K562 (cell line): Measurements from ENCODE around the gene AGL. TPM values are rescaled to one million over a fixed set of nuclear protein-coding genes. Genes with fewer than 3 reads are reported as not detected.

Source experiments
- ATAC-seq: fragments of 200-7000 bp; cut with Tn5 transposase; 3 replicates; pipeline ENCODE4 v1.9.1; 2020; ENCODE audit warnings: moderate library complexity
- BruUV-seq: library from RNA; stranded (reverse); fragments of 400-500 nt; replicated peaks from 2 replicates; lab custom pipeline; 2021; lab: Mats Ljungman, UMichigan
- CTCF ChIA-PET: fragments of 300-600 bp; formaldehyde crosslinking; extraction: SDS; loops from one replicate; lab custom pipeline; 2021; ENCODE audit warnings: low intra/inter-chr PET ratio; lab: Yijun Ruan, JAX
- POLR2A ChIA-PET: fragments of 300-600, 350-650 bp; sonication (Branson Sonifier 250); formaldehyde crosslinking; extraction: SDS; loops from one replicate; lab custom pipeline; 2021; ENCODE audit warnings: antibody characterized with exemption, inconsistent platforms; lab: Yijun Ruan, JAX
- DNase-seq, 4 experiments: peaks; one replicate each; pipeline versions ENCODE4 v3.0.0 to v3.0.0-alpha.2; 2011 to 2018; ENCODE audit warnings: low spot score in 3 of 4, mixed read lengths in 3 of 4; ENCODE audit errors: extremely low read depth in 1 of 4
- FAIRE-seq: peaks from 2 replicates; lab custom pipeline; 2011; peaks lifted over from hg19 to GRCh38; lab: Jason Lieb, UNC
- H2AFZ ChIP-seq: 2 replicates; pipeline ENCODE4 v1.6.0; 2011; ENCODE audit warnings: low read depth, low read length, control low read depth, inconsistent platforms
- H3K27ac ChIP-seq: fragments of 200-600 bp; 3 replicates; pipeline ENCODE4 v1.8.0; 2011; ENCODE audit warnings: low read depth, mild to moderate bottlenecking, control low read depth, inconsistent platforms, low read length, moderate library complexity, mixed read lengths; ENCODE audit errors: extremely low read depth
- H3K27me3 ChIP-seq, 2 experiments: fragments of 300-600 bp in 1 of 2; 2 replicates in 1 of 2; 3 replicates in 1 of 2; pipeline versions ENCODE4 v1.6.0 to v1.8.0; 2011; ENCODE audit warnings: inconsistent platforms in 2 of 2, low read length in 2 of 2, mild to moderate bottlenecking in 1 of 2, mixed read lengths in 1 of 2, moderate library complexity in 1 of 2; ENCODE audit not compliant: control insufficient read depth in 2 of 2, insufficient read depth in 2 of 2
- H3K36me3 ChIP-seq: fragments of 300-600 bp; 3 replicates; pipeline ENCODE4 v1.8.0; 2011; ENCODE audit warnings: mild to moderate bottlenecking, low read length, inconsistent platforms; ENCODE audit not compliant: control insufficient read depth, insufficient read depth
- H3K4me1 ChIP-seq, 2 experiments: fragments of 200-600 bp in 1 of 2; replicated peaks in 1 of 2; 2 replicates in 1 of 2; 3 replicates in 1 of 2; pipeline versions ENCODE4 v1.5.1 to v1.8.0; 2011; ENCODE audit warnings: inconsistent platforms in 2 of 2, low read length in 2 of 2, mild to moderate bottlenecking in 1 of 2, mixed read lengths in 1 of 2, moderate library complexity in 1 of 2; ENCODE audit not compliant: control insufficient read depth in 2 of 2, insufficient read depth in 2 of 2
- H3K4me2 ChIP-seq: 2 replicates; pipeline ENCODE4 v1.6.1; 2011; ENCODE audit warnings: low read length, control low read depth, inconsistent platforms, mixed read lengths; ENCODE audit not compliant: insufficient read depth
- H3K4me3 ChIP-seq: fragments of 200-600 bp; sonication (generic), shearing (Covaris generic); 2 replicates; pipeline ENCODE4 v1.5.1; 2016; ENCODE audit warnings: control low read depth, inconsistent platforms
- H3K79me2 ChIP-seq: fragments of 200-600 bp; 3 replicates; pipeline ENCODE4 v1.8.0; 2011; ENCODE audit warnings: low read length, inconsistent platforms; ENCODE audit not compliant: control insufficient read depth, insufficient read depth
- H3K9ac ChIP-seq, 2 experiments: 2 replicates each; pipeline versions ENCODE4 v1.6.0 to v1.6.1; 2011; ENCODE audit warnings: low read depth in 2 of 2, low read length in 2 of 2, control low read depth in 1 of 2, inconsistent platforms in 1 of 2, mild to moderate bottlenecking in 1 of 2, mixed read lengths in 1 of 2; ENCODE audit not compliant: insufficient read depth in 1 of 2
- H3K9me1 ChIP-seq: one replicate; pipeline ENCODE4 v1.6.0; 2011; ENCODE audit warnings: inconsistent platforms, mild to moderate bottlenecking, low read length, moderate library complexity; ENCODE audit not compliant: control insufficient read depth, insufficient read depth
- H3K9me3 ChIP-seq: replicated peaks from 2 replicates; pipeline ENCODE4 v1.5.1; 2011; ENCODE audit warnings: low read depth, low read length, inconsistent platforms; ENCODE audit not compliant: control insufficient read depth, insufficient read depth
- H4K20me1 ChIP-seq: replicated peaks from 2 replicates; pipeline ENCODE4 v1.6.1; 2011; ENCODE audit warnings: low read length, inconsistent platforms, mixed read lengths; ENCODE audit not compliant: control insufficient read depth, insufficient read depth
- MTA1 ChIP-seq: fragments of 450-650 bp; IDR thresholded peaks from 2 replicates; pipeline ENCODE4 v1.6.1; 2017; ENCODE audit warnings: borderline replicate concordance
- NELFE ChIP-seq: IDR thresholded peaks from 2 replicates; pipeline ENCODE4 v1.6.1; 2011; ENCODE audit warnings: mild to moderate bottlenecking; ENCODE audit not compliant: insufficient read depth, insufficient read length
- RFX1 ChIP-seq: fragments of 450-650 bp; IDR thresholded peaks from 2 replicates; pipeline ENCODE4 v1.6.1; 2016; ENCODE audit warnings: mild to moderate bottlenecking, moderate library complexity
- SUPT5H ChIP-seq: fragments of 450-650 bp; IDR thresholded peaks from 2 replicates; pipeline ENCODE4 v1.6.1; 2016
- XRCC3 ChIP-seq: fragments of 450-650 bp; IDR thresholded peaks from 2 replicates; pipeline ENCODE4 v1.6.1; 2017; ENCODE audit warnings: mild to moderate bottlenecking, moderate library complexity
- ZNF76 ChIP-seq: fragments of 250-450 bp; sonication (Bioruptor Pico); IDR thresholded peaks from 2 replicates; pipeline ENCODE4 v1.4.0; 2020; ENCODE audit warnings: mild to moderate bottlenecking, moderate library complexity, borderline replicate concordance
- in situ Hi-C: fragments of 300-500 bp; cut with MboI; formaldehyde crosslinking; loops from 4 replicates; pipeline ENCODE4 v1.15.0; 2018; ENCODE audit warnings: inconsistent platforms, mixed read lengths
- intact Hi-C: fragments of 100-400 bp; cut with micrococcal nuclease; formaldehyde crosslinking; loops from 2 replicates; pipeline ENCODE4 v1.14.2; 2022
- polyA plus RNA-seq, 8 experiments: library from polyadenylated mRNA; depleted of rRNA in 4 of 8; stranded (reverse) in 5 of 8; unstranded in 3 of 8; fragments of >200 nt; fragmentation: Nextera tagmentation in 2 of 8; fragmentation: Illumina TruSeq in 1 of 8; extraction: Ambion mirVana in 2 of 8; extraction: Trizol in 1 of 8; gene quantifications; 2 replicates each; pipeline versions ENCODE4 v1.2.1 to v1.2.3, GENCODE V29; 2011 to 2014; ENCODE audit warnings: inconsistent platforms in 1 of 8, missing spikeins in 1 of 8
- total RNA-seq, 7 experiments: library from RNA; depleted of rRNA in 6 of 7; stranded (reverse); fragments of >200 nt in 6 of 7; fragmentation: Illumina TruSeq in 2 of 7; extraction: Trizol in 2 of 7; gene quantifications; 2 replicates each; pipeline versions ENCODE4 v1.2.1 to v1.2.3, GENCODE V29; 2011 to 2021; ENCODE audit warnings: low replicate concordance in 1 of 7
- TF ChIP-seq, protein P1 (sequence below): fragments of 450-650 bp; IDR thresholded peaks from 2 replicates; pipeline ENCODE4 v1.6.1; 2014; ENCODE audit warnings: low read depth, mild to moderate bottlenecking, moderate library complexity, borderline replicate concordance
- TF ChIP-seq, protein P2 (sequence below): fragments of 450-650 bp; IDR thresholded peaks from 2 replicates; pipeline ENCODE4 v1.6.1; 2016

AGL gene
- total and polyA plus RNA-seq, 9 of the 15 experiments (the other 6 are each of a cell fraction or from before 2014, with no cell fraction given), result 6.3 to 20.4 (median 12.4) TPM

DNA sequence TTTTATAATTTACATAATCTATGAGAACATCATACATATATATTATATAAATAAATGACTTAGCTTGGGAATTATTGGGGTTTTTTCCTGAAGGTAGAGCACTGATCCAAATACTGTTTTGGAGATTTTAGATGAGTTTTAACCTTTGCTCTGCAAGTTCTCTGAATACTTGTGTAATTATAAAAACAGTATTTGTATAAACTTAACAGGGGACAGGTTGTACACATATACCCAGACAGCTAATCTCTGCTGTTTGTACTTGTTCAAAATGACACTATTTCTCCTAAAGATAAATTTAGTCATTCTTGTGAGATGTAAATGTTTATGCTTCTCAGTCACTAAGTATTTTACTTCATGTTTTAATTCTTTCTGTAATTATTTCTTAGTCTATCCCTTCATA, 8.7 kb downstream of the AGL start:
- H3K9ac ChIP-seq, result no peak overlapping the region
- H3K4me1 ChIP-seq, result no peaks in the 10 kb centered on the region
- DNase-seq, result no peak
- CTCF ChIA-PET, result no interaction called here
- ATAC-seq, result no peak
- intact Hi-C loops, result no loop called here
- BruUV-seq, result no TSS peak
- H3K9me3 ChIP-seq, result no peaks in the 10 kb centered on the region
- no peaks in the 10 kb centered on the region for H3K27me3 ChIP-seq
- no peak overlapping the region for H2AFZ ChIP-seq
- no peak for FAIRE-seq
- no peak for TF ChIP-seq NELFE
- TF ChIP-seq, protein P1, sequence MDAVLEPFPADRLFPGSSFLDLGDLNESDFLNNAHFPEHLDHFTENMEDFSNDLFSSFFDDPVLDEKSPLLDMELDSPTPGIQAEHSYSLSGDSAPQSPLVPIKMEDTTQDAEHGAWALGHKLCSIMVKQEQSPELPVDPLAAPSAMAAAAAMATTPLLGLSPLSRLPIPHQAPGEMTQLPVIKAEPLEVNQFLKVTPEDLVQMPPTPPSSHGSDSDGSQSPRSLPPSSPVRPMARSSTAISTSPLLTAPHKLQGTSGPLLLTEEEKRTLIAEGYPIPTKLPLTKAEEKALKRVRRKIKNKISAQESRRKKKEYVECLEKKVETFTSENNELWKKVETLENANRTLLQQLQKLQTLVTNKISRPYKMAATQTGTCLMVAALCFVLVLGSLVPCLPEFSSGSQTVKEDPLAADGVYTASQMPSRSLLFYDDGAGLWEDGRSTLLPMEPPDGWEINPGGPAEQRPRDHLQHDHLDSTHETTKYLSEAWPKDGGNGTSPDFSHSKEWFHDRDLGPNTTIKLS, result no peak
- TF ChIP-seq, protein P2, sequence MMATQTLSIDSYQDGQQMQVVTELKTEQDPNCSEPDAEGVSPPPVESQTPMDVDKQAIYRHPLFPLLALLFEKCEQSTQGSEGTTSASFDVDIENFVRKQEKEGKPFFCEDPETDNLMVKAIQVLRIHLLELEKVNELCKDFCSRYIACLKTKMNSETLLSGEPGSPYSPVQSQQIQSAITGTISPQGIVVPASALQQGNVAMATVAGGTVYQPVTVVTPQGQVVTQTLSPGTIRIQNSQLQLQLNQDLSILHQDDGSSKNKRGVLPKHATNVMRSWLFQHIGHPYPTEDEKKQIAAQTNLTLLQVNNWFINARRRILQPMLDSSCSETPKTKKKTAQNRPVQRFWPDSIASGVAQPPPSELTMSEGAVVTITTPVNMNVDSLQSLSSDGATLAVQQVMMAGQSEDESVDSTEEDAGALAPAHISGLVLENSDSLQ, result no peak
- no peak for TF ChIP-seq XRCC3
- no peak for TF ChIP-seq ZNF76 (CRISPR knock-in tag)
- TF ChIP-seq SUPT5H, result no peak
- TF ChIP-seq MTA1, result no peak
- no peak for TF ChIP-seq RFX1
- H3K4me2 ChIP-seq, result no peak overlapping the region
- H3K36me3 ChIP-seq, result peaks cover 30% of the 10 kb centered on the region
- H4K20me1 ChIP-seq, result no peaks in the 10 kb centered on the region
- H3K4me3 ChIP-seq, result no peak overlapping the region
- H3K79me2 ChIP-seq, result no peaks in the 10 kb centered on the region
- no peak overlapping the region for H3K27ac ChIP-seq
- POLR2A ChIA-PET, result no interaction called here
- in situ Hi-C loops, result no loop called here
- no peaks in the 10 kb centered on the region for H3K9me1 ChIP-seq
